ENCODE measurements around the gene HERC4. TPM values are rescaled to one million over a fixed set of nuclear protein-coding genes. Genes with fewer than 3 reads are reported as not detected.
"Not testable (repeated sequence)": the region's sequence is repeated elsewhere in the genome, so short reads cannot be mapped to it uniquely, and the experiment has no call there.

HERC4 gene
- polyA plus RNA-seq, 1 donor from 2014 or later = 19.7 TPM

GRCh38 chr10:67976292-67977245 is 98.5 kb downstream of the HERC4 start:
- H3K27ac Mint-ChIP-seq = peak overlapping the region in 1 of 3 donors; percentile 76
- H3K4me1 Mint-ChIP-seq = peaks cover 0 to 15% (median 4%) of the 10 kb centered on the region in 3 donors
- peaks cover 48% of the 10 kb centered on the region for H3K36me3 Mint-ChIP-seq
- peaks cover 0 to 11% (median 4%) of the 10 kb centered on the region in 3 donors for H3K9me3 Mint-ChIP-seq
- H3K27me3 Mint-ChIP-seq = no peaks in the 10 kb centered on the region
- no peak overlapping the region for H3K4me3 Mint-ChIP-seq

GRCh38 chr10:67975871-67976270 is 99.2 kb downstream of the HERC4 start:
- H3K4me3 Mint-ChIP-seq = peak overlapping the region in 1 of 4 donors; percentile 41
- peaks cover 0 to 11% (median 1%) of the 10 kb centered on the region in 3 donors for H3K4me1 Mint-ChIP-seq
- peaks cover 43% of the 10 kb centered on the region for H3K36me3 Mint-ChIP-seq
- H3K27me3 Mint-ChIP-seq = no peaks in the 10 kb centered on the region
- H3K9me3 Mint-ChIP-seq = peaks cover 0 to 11% (median 4%) of the 10 kb centered on the region in 3 donors
- no peak overlapping the region for H3K27ac Mint-ChIP-seq

- Mint-ChIP-seq H3K4me3 (no peak overlapping the region), H3K27ac (no peak overlapping the region), H3K36me3 (peaks cover 49% of the 10 kb centered on the region), H3K27me3 (no peaks in the 10 kb centered on the region), H3K4me1 (peaks cover 0 to 5% (median 4%) of the 10 kb centered on the region in 3 donors), H3K9me3 (peaks cover 0 to 11% (median 6%) of the 10 kb centered on the region in 3 donors)
Measured at GRCh38 chr10:67971311-67971710, 103.8 kb downstream of the HERC4 start.

GRCh38 chr10:67969875-67970274 is 105.2 kb downstream of the HERC4 start:
- Mint-ChIP-seq H3K36me3 (peaks cover 49% of the 10 kb centered on the region), H3K9me3 (peaks cover 0 to 11% (median 6%) of the 10 kb centered on the region in 3 donors), H3K27me3 (no peaks in the 10 kb centered on the region), H3K4me3 (no peak overlapping the region), H3K4me1 (peaks cover 0 to 5% (median 4%) of the 10 kb centered on the region in 3 donors), H3K27ac (peak overlapping the region in 1 of 3 donors; percentile 90)

GRCh38 chr10:67966035-67966434 is 109.0 kb downstream of the HERC4 start:
- not testable (repeated sequence) for H3K27ac Mint-ChIP-seq, H3K4me3 Mint-ChIP-seq, H3K9me3 Mint-ChIP-seq, H3K4me1 Mint-ChIP-seq, H3K27me3 Mint-ChIP-seq
- H3K36me3 Mint-ChIP-seq = peaks cover 34% of the 10 kb centered on the region

GRCh38 chr10:67965456-67965855 is 109.6 kb downstream of the HERC4 start:
- Mint-ChIP-seq H3K27ac (peak overlapping the region in 1 of 3 donors; percentile 39), H3K27me3 (no peaks in the 10 kb centered on the region), H3K4me1 (peaks cover 0 to 6% (median 5%) of the 10 kb centered on the region in 3 donors), H3K4me3 (no peak overlapping the region), H3K9me3 (no peaks in the 10 kb centered on the region), H3K36me3 (peaks cover 30% of the 10 kb centered on the region)

GRCh38 chr10:67959839-67960476 is 115.1 kb downstream of the HERC4 start:
- H3K4me3 Mint-ChIP-seq = no peak overlapping the region
- no peak overlapping the region for H3K27ac Mint-ChIP-seq
- H3K27me3 Mint-ChIP-seq = no peaks in the 10 kb centered on the region
- H3K36me3 Mint-ChIP-seq = peaks cover 11% of the 10 kb centered on the region
- H3K9me3 Mint-ChIP-seq = no peaks in the 10 kb centered on the region
- peaks cover 0 to 1% (median 0%) of the 10 kb centered on the region in 3 donors for H3K4me1 Mint-ChIP-seq

- no peaks in the 10 kb centered on the region for H3K27me3 Mint-ChIP-seq
- no peaks in the 10 kb centered on the region for H3K9me3 Mint-ChIP-seq
- peaks cover 10% of the 10 kb centered on the region for H3K36me3 Mint-ChIP-seq
- no peak overlapping the region for H3K27ac Mint-ChIP-seq
- H3K4me3 Mint-ChIP-seq = no peak overlapping the region
- H3K4me1 Mint-ChIP-seq = peaks cover 0 to 5% (median 2%) of the 10 kb centered on the region in 3 donors
Measured at GRCh38 chr10:67955614-67956013, 119.5 kb downstream of the HERC4 start.

GRCh38 chr10:67943917-67944316 is 131.2 kb downstream of the HERC4 start:
- Mint-ChIP-seq H3K4me1 (peaks cover 0 to 4% (median 0%) of the 10 kb centered on the region in 3 donors), H3K27me3 (no peaks in the 10 kb centered on the region), H3K36me3 (peaks cover 4% of the 10 kb centered on the region), H3K9me3 (peaks cover 0 to 2% (median 0%) of the 10 kb centered on the region in 3 donors), H3K4me3 (no peak overlapping the region), H3K27ac (no peak overlapping the region)

- H3K27ac Mint-ChIP-seq = no peak overlapping the region
- peaks cover 7% of the 10 kb centered on the region for H3K36me3 Mint-ChIP-seq
- H3K4me1 Mint-ChIP-seq = peaks cover 0 to 3% (median 0%) of the 10 kb centered on the region in 3 donors
- H3K27me3 Mint-ChIP-seq = no peaks in the 10 kb centered on the region
- H3K4me3 Mint-ChIP-seq = no peak overlapping the region
- no peaks in the 10 kb centered on the region for H3K9me3 Mint-ChIP-seq
Measured at GRCh38 chr10:67936416-67936815, 138.7 kb downstream of the HERC4 start.

- peaks cover 5% of the 10 kb centered on the region for H3K36me3 Mint-ChIP-seq
- H3K4me3 Mint-ChIP-seq = no peak overlapping the region
- no peak overlapping the region for H3K27ac Mint-ChIP-seq
- H3K4me1 Mint-ChIP-seq = peaks cover 0 to 3% (median 0%) of the 10 kb centered on the region in 3 donors
- H3K9me3 Mint-ChIP-seq = no peaks in the 10 kb centered on the region
- no peaks in the 10 kb centered on the region for H3K27me3 Mint-ChIP-seq
Measured at GRCh38 chr10:67935223-67935622, 139.9 kb downstream of the HERC4 start.

GRCh38 chr10:67934336-67934735 is 140.7 kb downstream of the HERC4 start:
- H3K9me3 Mint-ChIP-seq = no peaks in the 10 kb centered on the region
- H3K4me1 Mint-ChIP-seq = peaks cover 0 to 3% (median 0%) of the 10 kb centered on the region in 3 donors
- peaks cover 5% of the 10 kb centered on the region for H3K36me3 Mint-ChIP-seq
- H3K27ac Mint-ChIP-seq = peak overlapping the region in 1 of 3 donors; percentile 61
- H3K4me3 Mint-ChIP-seq = no peak overlapping the region
- no peaks in the 10 kb centered on the region for H3K27me3 Mint-ChIP-seq

GRCh38 chr10:67933199-67933598 is 141.9 kb downstream of the HERC4 start:
- Mint-ChIP-seq H3K27me3 (no peaks in the 10 kb centered on the region), H3K4me3 (no peak overlapping the region), H3K27ac (peak overlapping the region in 1 of 3 donors; percentile 19), H3K36me3 (peaks cover 5% of the 10 kb centered on the region), H3K9me3 (no peaks in the 10 kb centered on the region), H3K4me1 (peaks cover 0 to 3% (median 0%) of the 10 kb centered on the region in 3 donors)

GRCh38 chr10:67926951-67927350 is 148.1 kb downstream of the HERC4 start:
- no peaks in the 10 kb centered on the region for H3K27me3 Mint-ChIP-seq
- peaks cover 2% of the 10 kb centered on the region for H3K36me3 Mint-ChIP-seq
- no peaks in the 10 kb centered on the region for H3K4me1 Mint-ChIP-seq
- H3K9me3 Mint-ChIP-seq = no peaks in the 10 kb centered on the region
- no peak overlapping the region for H3K4me3 Mint-ChIP-seq
- H3K27ac Mint-ChIP-seq = no peak overlapping the region

- Mint-ChIP-seq H3K36me3 (peaks cover 3% of the 10 kb centered on the region), H3K4me3 (no peak overlapping the region), H3K4me1 (no peaks in the 10 kb centered on the region), H3K27me3 (no peaks in the 10 kb centered on the region), H3K9me3 (no peaks in the 10 kb centered on the region), H3K27ac (no peak overlapping the region)
Measured at GRCh38 chr10:67925449-67926005, 149.6 kb downstream of the HERC4 start.

All from IgD-negative memory B cell (primary cell).